T-helper 2 cell treated with Interferon-gamma antibody and Interleukin-4, amounts not matched to agents 5 μg/mL and 100 μg/mL, for 36 hours (primary cell): Measurements from ENCODE around the gene ABHD10.

ENCODE experiments used
- DNase-seq: peaks from one replicate; pipeline ENCODE4 v3.0.0; 2021; ENCODE audit warnings: low spot score
- H3K27ac Mint-ChIP-seq: one replicate; pipeline ENCODE4 v1.8.0; 2021; ENCODE audit warnings: mild to moderate bottlenecking, mixed read lengths
- H3K27me3 Mint-ChIP-seq: one replicate; pipeline ENCODE4 v1.8.0; 2021; ENCODE audit warnings: low read depth, mixed read lengths
- H3K36me3 Mint-ChIP-seq: one replicate; pipeline ENCODE4 v1.8.0; 2021; ENCODE audit warnings: low read depth, mixed read lengths
- H3K4me1 Mint-ChIP-seq: one replicate; pipeline ENCODE4 v1.8.0; 2021; ENCODE audit warnings: low read depth, mixed read lengths
- H3K4me3 Mint-ChIP-seq: one replicate; pipeline ENCODE4 v1.8.0; 2022; ENCODE audit warnings: mild to moderate bottlenecking, moderate library complexity, mixed read lengths
- H3K9me3 Mint-ChIP-seq: one replicate; pipeline ENCODE4 v1.8.0; 2021; ENCODE audit warnings: mixed read lengths

ABHD10 gene

DNA sequence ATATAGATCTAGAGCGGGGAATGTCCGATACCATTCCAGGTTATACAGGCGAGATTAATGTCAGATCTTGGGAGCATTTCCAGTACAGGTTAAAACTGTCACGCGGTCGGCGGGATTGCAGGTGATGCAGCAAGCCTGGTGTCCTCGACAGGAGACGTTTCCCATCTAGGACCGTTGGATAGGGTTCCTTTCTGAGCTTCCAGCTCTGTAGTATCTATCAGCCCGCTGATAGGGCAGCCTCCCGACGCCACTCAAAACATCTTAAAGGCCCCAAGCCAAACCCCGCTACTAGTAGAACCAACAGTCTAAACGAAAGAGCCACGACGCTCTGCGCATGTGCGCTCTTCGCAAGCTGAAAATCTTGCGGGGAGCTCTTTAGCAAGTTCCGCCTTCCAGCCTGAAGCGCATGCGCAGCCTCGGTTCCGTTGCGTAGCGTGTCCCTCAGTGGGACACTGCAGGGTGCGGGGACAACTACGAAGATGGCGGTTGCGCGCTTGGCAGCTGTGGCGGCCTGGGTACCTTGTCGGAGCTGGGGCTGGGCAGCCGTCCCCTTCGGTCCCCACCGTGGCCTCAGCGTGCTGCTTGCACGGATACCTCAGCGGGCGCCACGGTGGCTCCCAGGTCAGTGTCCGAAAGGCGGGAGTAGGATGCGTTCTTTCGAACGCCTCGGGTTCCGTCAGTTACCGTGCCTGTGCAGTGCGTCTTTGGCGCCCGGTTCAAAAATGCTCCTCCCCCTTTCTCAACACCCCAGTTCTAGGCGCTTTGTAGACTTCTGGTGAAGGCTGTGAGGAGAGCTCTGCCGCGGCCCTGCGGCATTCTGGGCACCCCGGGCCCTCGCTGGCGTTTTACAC, at the start of gene ABHD10:
Gene ABHD10 (plus strand): TSS at position 444 of the 851 bp plus-strand sequence. CDS start 36 bp downstream, at position 480.
- Mint-ChIP-seq H3K36me3 (peaks cover 13% of the 10 kb centered on the region), H3K4me3 (peak within 1 kb of the TSS; percentile 85), H3K27ac (peak within 1 kb of the TSS; percentile 82), H3K27me3 (peaks cover 14% of the 10 kb centered on the region), H3K4me1 (peaks cover 34% of the 10 kb centered on the region), H3K9me3 (no peaks in the 10 kb centered on the region)
- peak; percentile 95 for DNase-seq

DNA sequence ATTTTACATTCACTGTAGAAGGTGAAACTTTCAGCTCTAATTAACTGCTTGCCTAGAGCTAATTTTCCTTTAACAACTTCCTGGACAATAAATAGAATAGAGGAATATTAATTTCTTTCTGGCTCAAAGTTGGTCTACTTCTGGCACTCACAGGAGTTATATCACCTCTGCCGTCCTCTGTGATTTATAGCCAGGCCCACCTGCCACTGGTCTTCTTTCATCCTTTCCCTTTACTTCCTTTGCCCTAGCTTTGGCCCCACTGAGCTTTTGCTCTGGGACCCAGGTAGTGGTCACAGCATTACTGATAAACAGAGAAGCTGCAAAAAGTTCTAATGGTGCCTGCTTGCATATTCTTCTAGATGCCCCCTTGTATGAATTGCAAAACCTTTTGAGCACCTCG, 49.3 kb upstream of the ABHD10 start:
- H3K4me3 Mint-ChIP-seq: no peak overlapping the region
- no peaks in the 10 kb centered on the region for H3K9me3 Mint-ChIP-seq
- no peak for DNase-seq
- no peaks in the 10 kb centered on the region for H3K4me1 Mint-ChIP-seq
- no peak overlapping the region for H3K27ac Mint-ChIP-seq
- no peaks in the 10 kb centered on the region for H3K36me3 Mint-ChIP-seq
- peaks cover 8% of the 10 kb centered on the region for H3K27me3 Mint-ChIP-seq

DNA sequence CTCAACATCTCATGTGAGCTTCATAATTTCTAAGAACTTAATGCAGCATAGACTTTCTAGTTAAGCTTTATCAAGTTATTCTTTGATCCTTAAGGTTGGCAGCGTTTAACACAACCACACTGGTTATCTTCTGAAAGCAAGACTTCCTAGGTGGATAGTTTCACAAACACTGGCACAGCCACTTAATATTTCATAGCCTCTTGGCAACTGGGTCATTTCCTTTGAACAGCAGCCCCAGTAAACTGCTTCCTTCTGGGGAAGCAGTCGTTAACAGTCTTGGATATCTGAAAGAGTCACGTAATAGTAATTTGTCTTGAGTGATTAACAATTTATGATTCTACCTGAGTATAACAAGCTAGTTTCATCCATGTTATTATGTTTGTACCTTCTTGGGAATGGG, 45.9 kb upstream of the ABHD10 start:
- H3K36me3 Mint-ChIP-seq: no peaks in the 10 kb centered on the region
- H3K27ac Mint-ChIP-seq: no peak overlapping the region
- H3K27me3 Mint-ChIP-seq: peaks cover 15% of the 10 kb centered on the region
- H3K4me3 Mint-ChIP-seq: no peak overlapping the region
- H3K9me3 Mint-ChIP-seq: no peaks in the 10 kb centered on the region
- DNase-seq: no peak
- H3K4me1 Mint-ChIP-seq: no peaks in the 10 kb centered on the region

GRCh38 chr3:111936191-111936841, 42.5 kb upstream of the ABHD10 start:
- no peak for DNase-seq
- Mint-ChIP-seq H3K4me3 (no peak overlapping the region), H3K9me3 (no peaks in the 10 kb centered on the region), H3K27me3 (peaks cover 15% of the 10 kb centered on the region), H3K27ac (no peak overlapping the region), H3K36me3 (no peaks in the 10 kb centered on the region), H3K4me1 (no peaks in the 10 kb centered on the region)

- Mint-ChIP-seq H3K4me1 (no peaks in the 10 kb centered on the region), H3K9me3 (no peaks in the 10 kb centered on the region), H3K27me3 (peaks cover 13% of the 10 kb centered on the region), H3K36me3 (no peaks in the 10 kb centered on the region), H3K4me3 (no peak overlapping the region), H3K27ac (no peak overlapping the region)
- DNase-seq: no peak
Observed at GRCh38 chr3:111936967-111937366, 41.9 kb upstream of the ABHD10 start.

DNA sequence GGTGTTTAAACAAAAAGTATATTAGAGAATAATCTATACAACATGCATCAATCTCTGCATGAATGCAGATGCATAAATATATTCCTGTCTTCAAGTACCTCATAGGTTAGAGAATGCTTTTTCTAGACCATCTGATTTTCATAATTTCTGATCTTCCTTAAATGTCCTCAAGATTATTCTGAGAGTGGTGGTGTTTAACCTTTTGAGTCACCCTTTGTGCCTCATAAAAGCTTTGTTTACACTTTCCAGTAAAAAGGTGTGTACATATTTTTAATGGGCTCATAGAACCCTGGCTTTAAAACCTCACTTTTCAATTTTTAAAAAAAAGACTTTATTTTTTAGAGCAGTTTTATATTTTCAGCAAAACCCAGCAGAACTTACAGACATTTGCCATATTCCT, 41.0 kb upstream of the ABHD10 start:
- Mint-ChIP-seq H3K36me3 (no peaks in the 10 kb centered on the region), H3K27ac (no peak overlapping the region), H3K27me3 (peaks cover 7% of the 10 kb centered on the region), H3K4me1 (no peaks in the 10 kb centered on the region), H3K9me3 (no peaks in the 10 kb centered on the region), H3K4me3 (no peak overlapping the region)
- no peak for DNase-seq

GRCh38 chr3:111939873-111940272, 39.0 kb upstream of the ABHD10 start:
- Mint-ChIP-seq H3K36me3 (no peaks in the 10 kb centered on the region), H3K4me3 (no peak overlapping the region), H3K4me1 (no peaks in the 10 kb centered on the region), H3K27ac (no peak overlapping the region), H3K27me3 (peaks cover 5% of the 10 kb centered on the region), H3K9me3 (no peaks in the 10 kb centered on the region)
- DNase-seq: no peak

DNA sequence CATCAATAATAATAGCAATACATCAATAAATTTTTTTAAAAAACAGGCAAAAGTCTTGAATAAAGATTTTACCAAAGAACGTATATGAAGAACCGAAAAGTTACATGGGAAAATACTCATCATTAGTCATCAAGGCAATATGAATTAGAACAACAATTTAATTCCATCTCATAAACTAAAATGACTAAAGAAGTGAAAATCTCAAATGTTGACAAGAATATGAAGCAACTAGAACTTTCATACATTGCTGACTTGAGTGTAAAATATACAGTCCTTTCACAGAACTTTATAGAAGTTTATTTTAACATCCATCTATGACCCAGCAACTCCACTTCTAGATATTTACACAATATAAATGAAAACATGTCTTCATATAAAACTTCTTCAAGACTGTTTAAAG, 35.3 kb upstream of the ABHD10 start:
- H3K27ac Mint-ChIP-seq: no peak overlapping the region
- no peaks in the 10 kb centered on the region for H3K36me3 Mint-ChIP-seq
- DNase-seq: no peak
- H3K27me3 Mint-ChIP-seq: peaks cover 13% of the 10 kb centered on the region
- H3K9me3 Mint-ChIP-seq: no peaks in the 10 kb centered on the region
- H3K4me3 Mint-ChIP-seq: no peak overlapping the region
- no peaks in the 10 kb centered on the region for H3K4me1 Mint-ChIP-seq

- no peak overlapping the region for H3K4me3 Mint-ChIP-seq
- no peaks in the 10 kb centered on the region for H3K36me3 Mint-ChIP-seq
- peaks cover 16% of the 10 kb centered on the region for H3K27me3 Mint-ChIP-seq
- no peak for DNase-seq
- no peak overlapping the region for H3K27ac Mint-ChIP-seq
- no peaks in the 10 kb centered on the region for H3K9me3 Mint-ChIP-seq
- no peaks in the 10 kb centered on the region for H3K4me1 Mint-ChIP-seq
Observed at GRCh38 chr3:111944372-111944771, 34.5 kb upstream of the ABHD10 start.

- H3K27me3 Mint-ChIP-seq: peaks cover 23% of the 10 kb centered on the region
- H3K36me3 Mint-ChIP-seq: no peaks in the 10 kb centered on the region
- no peaks in the 10 kb centered on the region for H3K4me1 Mint-ChIP-seq
- no peaks in the 10 kb centered on the region for H3K9me3 Mint-ChIP-seq
- no peak overlapping the region for H3K4me3 Mint-ChIP-seq
- no peak overlapping the region for H3K27ac Mint-ChIP-seq
- no peak for DNase-seq
Observed at GRCh38 chr3:111947231-111947630, 31.6 kb upstream of the ABHD10 start.

DNA sequence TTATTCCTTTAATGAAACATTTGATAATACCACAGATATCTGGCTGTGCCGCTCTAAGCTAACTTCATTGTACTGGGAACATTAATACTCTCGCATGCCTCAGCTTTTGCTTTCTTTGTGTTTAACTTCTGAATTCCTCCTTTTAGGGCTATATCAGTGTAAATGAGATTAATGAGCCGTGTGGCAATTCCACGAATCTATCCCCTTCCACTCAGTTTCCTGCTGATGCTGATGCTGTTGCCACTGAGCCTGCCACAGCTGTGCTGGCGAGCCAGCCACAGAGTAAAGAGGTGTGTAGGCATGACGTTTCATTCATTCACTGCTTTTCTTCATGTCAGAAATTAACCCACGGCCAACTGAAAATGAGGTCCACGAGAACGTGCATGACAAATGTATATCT, 30.0 kb upstream of the ABHD10 start:
- Mint-ChIP-seq H3K4me1 (no peaks in the 10 kb centered on the region), H3K36me3 (no peaks in the 10 kb centered on the region), H3K27me3 (peaks cover 25% of the 10 kb centered on the region), H3K27ac (no peak overlapping the region), H3K4me3 (no peak overlapping the region), H3K9me3 (no peaks in the 10 kb centered on the region)
- no peak for DNase-seq

DNA sequence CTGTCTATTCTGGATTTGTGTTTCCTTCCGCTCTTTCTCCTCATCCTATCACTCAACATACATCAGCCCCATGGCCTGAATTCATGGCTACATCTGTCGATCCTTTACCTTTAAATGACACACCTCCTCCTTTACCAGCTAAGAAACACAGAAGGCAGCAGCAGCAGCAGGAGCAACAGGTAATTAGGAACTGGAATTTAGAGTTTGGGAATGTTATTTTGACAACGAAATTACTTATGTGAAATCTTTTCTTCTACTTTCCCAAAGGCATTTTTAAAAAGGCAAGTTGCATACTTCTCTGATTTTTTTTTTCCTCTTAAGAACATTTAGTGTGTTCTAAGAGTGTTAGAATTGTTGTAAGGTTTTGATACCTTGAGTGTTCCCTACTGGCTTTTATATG, 29.1 kb upstream of the ABHD10 start:
- no peak overlapping the region for H3K4me3 Mint-ChIP-seq
- peaks cover 25% of the 10 kb centered on the region for H3K27me3 Mint-ChIP-seq
- no peaks in the 10 kb centered on the region for H3K36me3 Mint-ChIP-seq
- DNase-seq: no peak
- H3K27ac Mint-ChIP-seq: no peak overlapping the region
- no peaks in the 10 kb centered on the region for H3K9me3 Mint-ChIP-seq
- no peaks in the 10 kb centered on the region for H3K4me1 Mint-ChIP-seq

DNA sequence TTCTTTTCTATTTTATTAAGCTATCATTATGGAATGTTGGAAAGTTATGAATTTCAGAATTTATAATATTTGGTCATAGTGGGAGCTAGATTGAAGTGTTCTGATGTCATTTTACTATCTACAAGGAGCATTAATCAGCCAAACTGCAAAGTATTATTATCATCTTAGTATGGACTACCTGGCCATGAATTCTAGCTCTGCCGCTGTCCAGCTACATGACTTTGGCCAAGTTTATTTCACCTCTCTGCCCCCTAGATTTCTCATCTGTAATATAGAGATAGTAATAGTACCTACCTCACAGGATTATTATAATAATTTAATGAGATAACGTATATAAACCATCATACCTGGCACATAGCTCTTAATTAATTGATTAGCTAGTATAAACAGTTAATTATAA, 27.8 kb upstream of the ABHD10 start:
- H3K4me3 Mint-ChIP-seq: no peak overlapping the region
- no peak for DNase-seq
- no peaks in the 10 kb centered on the region for H3K4me1 Mint-ChIP-seq
- no peaks in the 10 kb centered on the region for H3K36me3 Mint-ChIP-seq
- peaks cover 22% of the 10 kb centered on the region for H3K27me3 Mint-ChIP-seq
- H3K27ac Mint-ChIP-seq: no peak overlapping the region
- H3K9me3 Mint-ChIP-seq: no peaks in the 10 kb centered on the region

GRCh38 chr3:111952086-111952485, 26.7 kb upstream of the ABHD10 start:
- H3K9me3 Mint-ChIP-seq: no peaks in the 10 kb centered on the region
- H3K4me1 Mint-ChIP-seq: no peaks in the 10 kb centered on the region
- no peak overlapping the region for H3K27ac Mint-ChIP-seq
- DNase-seq: no peak
- H3K36me3 Mint-ChIP-seq: no peaks in the 10 kb centered on the region
- no peak overlapping the region for H3K4me3 Mint-ChIP-seq
- peaks cover 18% of the 10 kb centered on the region for H3K27me3 Mint-ChIP-seq
